Urinary bladder (tissue), 4 donors: Measurements from ENCODE around the gene TCEA2. TPM values are rescaled to one million over a fixed set of nuclear protein-coding genes. Genes with fewer than 3 reads are reported as not detected.
"Not testable (repeated sequence)": the region's sequence is repeated elsewhere in the genome, so short reads cannot be mapped to it uniquely, and the experiment has no call there.

Experiments used
- DNase-seq: peaks from one replicate; pipeline ENCODE4 v3.0.0-alpha.2; 2015; ENCODE audit errors: extremely low spot score
- H3K27ac ChIP-seq: one replicate; pipeline ENCODE4 v1.5.1; 2013; ENCODE audit warnings: low read depth, mild to moderate bottlenecking, moderate library complexity
- H3K36me3 ChIP-seq: one replicate; pipeline ENCODE4 v1.6.1; 2013; ENCODE audit warnings: mild to moderate bottlenecking, moderate library complexity; ENCODE audit not compliant: insufficient read depth
- H3K4me1 ChIP-seq: one replicate; pipeline ENCODE4 v1.6.1; 2013; ENCODE audit warnings: mild to moderate bottlenecking, moderate library complexity; ENCODE audit not compliant: insufficient read depth
- H3K4me3 ChIP-seq: one replicate; pipeline ENCODE4 v1.5.1; 2013; ENCODE audit warnings: low read depth, low read length
- WGBS: extraction: QIAGEN DNeasy Blood & Tissue Kit; methylation state at CpG from one replicate; pipeline ENCODE4 v1.1.7; 2013; 5-methylcytosine and 5-hydroxymethylcytosine counted together
- polyA plus RNA-seq: library from polyadenylated mRNA; stranded (reverse); fragments of 200-250 nt; gene quantifications from one replicate; pipeline ENCODE4 v1.2.3, GENCODE V29; 2013
- small RNA-seq: library from RNA; depleted of rRNA; stranded (forward); fragments of <200 nt; gene quantifications from one replicate; pipeline ENCODE3, GENCODE V24; 2014
- total RNA-seq: library from RNA; depleted of rRNA; stranded (reverse); fragments of >200 nt; gene quantifications from one replicate; pipeline ENCODE4 v1.2.3, GENCODE V29; 2014
- donor health status: healthy with polysubstance abuse.
- donor health status: healthy.

Gene TCEA2
- total and polyA plus RNA-seq, 2 donors = 18.2 to 69.0 TPM

DNA sequence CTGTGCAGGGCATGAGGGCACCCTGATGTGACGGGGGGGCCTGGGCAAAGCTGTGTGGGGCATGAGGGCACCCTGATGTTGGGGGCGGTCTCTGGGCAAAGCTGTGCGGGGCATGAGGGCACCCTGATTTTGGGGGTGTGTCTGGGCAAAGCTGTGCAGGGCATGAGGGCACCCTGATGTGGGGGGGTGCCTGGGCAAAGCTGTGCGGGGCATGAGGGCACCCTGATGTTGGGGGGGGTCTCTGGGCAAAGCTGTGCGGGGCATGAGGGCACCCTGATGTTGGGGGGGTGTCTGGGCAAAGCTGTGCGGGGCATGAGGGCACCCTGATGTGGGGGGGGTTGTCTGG, 54.4 kb downstream of the TCEA2 start:
- WGBS = 68% methylated on average over 5 of the region's 6 CpGs
- not testable (repeated sequence) for DNase-seq

DNA sequence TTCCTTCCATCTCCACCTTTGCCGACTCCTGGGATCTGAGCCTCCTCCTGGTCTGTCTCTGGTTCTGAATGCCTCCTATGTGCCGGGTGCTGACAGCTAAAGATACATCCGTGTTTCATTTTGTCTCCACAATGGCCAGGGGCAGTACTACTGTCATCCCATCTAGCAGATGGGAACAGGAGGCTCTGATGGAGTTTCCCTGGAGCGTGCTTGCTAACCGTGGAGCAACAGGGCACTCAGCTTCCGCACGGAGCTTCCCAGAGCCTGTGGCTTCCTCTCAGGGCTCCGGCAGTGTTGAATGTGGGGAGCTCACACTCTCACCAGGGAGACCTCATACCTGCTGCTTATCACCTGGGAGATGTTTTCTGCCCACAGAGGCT, 56.3 kb downstream of the TCEA2 start:
- no peaks in the 10 kb centered on the region for H3K4me1 ChIP-seq
- H3K4me3 ChIP-seq = no peak overlapping the region
- 74% methylated on average over 8 of the region's 8 CpGs for WGBS
- H3K27ac ChIP-seq = no peak overlapping the region
- H3K36me3 ChIP-seq = no peaks in the 10 kb centered on the region
- no peak for DNase-seq

More for the DNA sequence above, 54.4 kb downstream of the TCEA2 start:
- H3K27ac ChIP-seq, H3K4me1 ChIP-seq, H3K36me3 ChIP-seq, H3K4me3 ChIP-seq: not testable (repeated sequence)

DNA sequence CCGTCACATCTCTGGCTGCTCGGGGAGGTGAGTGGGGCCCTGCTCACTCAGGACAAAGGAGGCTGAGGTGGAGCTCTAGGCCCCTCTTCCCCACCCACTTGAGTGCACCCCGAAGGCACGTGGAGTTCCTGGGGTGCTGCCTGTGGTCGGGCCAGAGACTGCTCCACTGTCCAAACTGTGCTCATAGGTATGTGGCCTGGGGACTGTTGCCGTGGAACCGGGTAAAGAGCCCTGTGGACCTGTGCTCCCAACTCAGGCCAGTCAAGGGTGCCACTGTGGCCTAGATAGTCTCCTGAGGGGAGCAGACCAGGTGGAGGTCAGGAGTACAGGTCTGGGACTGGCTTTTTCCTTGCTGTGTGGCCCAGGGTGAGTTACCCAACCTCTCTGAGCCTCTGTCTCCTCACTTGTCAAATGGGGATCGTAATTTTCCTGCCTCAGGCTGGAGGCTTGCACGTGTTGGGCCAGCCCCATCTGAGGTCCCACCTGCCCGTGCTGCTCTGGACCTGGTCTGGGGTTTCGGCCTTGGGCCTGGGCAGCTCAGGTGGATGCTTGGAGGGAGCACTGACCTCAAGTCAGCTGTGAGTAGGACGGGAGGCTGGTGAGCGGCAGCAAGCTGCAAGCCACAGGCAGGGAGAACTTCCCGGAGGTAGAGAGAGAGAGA, 56.8 kb downstream of the TCEA2 start:
- no peaks in the 10 kb centered on the region for H3K36me3 ChIP-seq
- no peaks in the 10 kb centered on the region for H3K4me1 ChIP-seq
- DNase-seq = no peak
- H3K4me3 ChIP-seq = no peak overlapping the region
- H3K27ac ChIP-seq = no peak overlapping the region
- WGBS = 62% methylated on average over 14 of the region's 14 CpGs

DNA sequence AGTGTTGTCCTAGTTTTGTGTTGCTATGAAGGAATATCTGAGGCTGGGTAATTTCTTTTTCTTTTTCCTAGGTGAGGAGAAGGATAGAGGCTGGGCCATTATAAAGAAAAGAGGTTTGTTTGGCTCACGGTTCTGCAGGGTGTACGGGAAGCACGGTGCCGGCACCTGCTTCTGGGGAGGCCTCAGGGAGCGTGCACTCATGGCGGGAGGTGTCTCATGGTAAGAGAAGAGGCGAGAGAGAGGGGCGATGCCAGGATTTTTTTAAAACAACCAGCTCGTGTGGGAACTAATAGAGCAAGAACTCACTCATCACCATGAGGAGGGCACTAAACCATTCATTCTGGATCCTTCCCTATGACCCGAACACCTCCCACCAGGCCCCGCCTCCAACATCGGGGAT, 58.6 kb downstream of the TCEA2 start:
- H3K4me3 ChIP-seq = no peak overlapping the region
- no peak for DNase-seq
- 84% methylated on average over 12 of the region's 12 CpGs for WGBS
- H3K4me1 ChIP-seq = no peaks in the 10 kb centered on the region
- H3K36me3 ChIP-seq = no peaks in the 10 kb centered on the region
- no peak overlapping the region for H3K27ac ChIP-seq

Small RNA genes within 50 kb of the gene (small RNA-seq; reads per million reads assigned to genes)
- gene AL355803.1 (not detected), gene MIR6813 (not detected)

Other genes starting within 250 kb of the TCEA2 start
- gene ZBTB46, start 231.9 kb upstream of the TCEA2 start, total RNA-seq = 10.6 TPM
- gene ZBTB46, start 231.9 kb upstream of the TCEA2 start, polyA plus RNA-seq = 6.7 TPM
- not detected for gene ABHD16B, start 201.7 kb upstream of the TCEA2 start, total RNA-seq
- 0.68 TPM for gene ABHD16B, start 201.7 kb upstream of the TCEA2 start, polyA plus RNA-seq
- 53.7 TPM for gene TPD52L2, start 197.9 kb upstream of the TCEA2 start, total RNA-seq
- 132 TPM for gene TPD52L2, start 197.9 kb upstream of the TCEA2 start, polyA plus RNA-seq
- gene DNAJC5, start 168.1 kb upstream of the TCEA2 start, total RNA-seq = 18.7 TPM
- 31.8 TPM for gene DNAJC5, start 168.1 kb upstream of the TCEA2 start, polyA plus RNA-seq
- 20.1 TPM for gene UCKL1, start 106.8 kb upstream of the TCEA2 start, total RNA-seq
- 41.2 TPM for gene UCKL1, start 106.8 kb upstream of the TCEA2 start, polyA plus RNA-seq
- gene ZNF512B, start 93.3 kb upstream of the TCEA2 start, total RNA-seq = 8.7 TPM
- gene ZNF512B, start 93.3 kb upstream of the TCEA2 start, polyA plus RNA-seq = 13.8 TPM
- gene SAMD10, start 83.6 kb upstream of the TCEA2 start, total RNA-seq = 1.8 TPM
- 3.8 TPM for gene SAMD10, start 83.6 kb upstream of the TCEA2 start, polyA plus RNA-seq
- 44.1 TPM for gene PRPF6, start 82.1 kb upstream of the TCEA2 start, total RNA-seq
- 71.8 TPM for gene PRPF6, start 82.1 kb upstream of the TCEA2 start, polyA plus RNA-seq
- 0.95 TPM for gene C20orf204, start 27.0 kb upstream of the TCEA2 start, total RNA-seq
- 0.71 TPM for gene C20orf204, start 27.0 kb upstream of the TCEA2 start, polyA plus RNA-seq
- 4.5 TPM for gene SOX18, start 13.6 kb upstream of the TCEA2 start, total RNA-seq
- gene SOX18, start 13.6 kb upstream of the TCEA2 start, polyA plus RNA-seq = 66.0 TPM
- 7.8 TPM for gene RGS19, start 16.3 kb downstream of the TCEA2 start, total RNA-seq
- gene RGS19, start 16.3 kb downstream of the TCEA2 start, polyA plus RNA-seq = 11.6 TPM
- 1.1 TPM for gene OPRL1, start 16.9 kb downstream of the TCEA2 start, total RNA-seq
- 0.67 TPM for gene OPRL1, start 16.9 kb downstream of the TCEA2 start, polyA plus RNA-seq
- gene LKAAEAR1, start 21.2 kb downstream of the TCEA2 start, total RNA-seq = not detected
- 0.48 TPM for gene LKAAEAR1, start 21.2 kb downstream of the TCEA2 start, polyA plus RNA-seq
- not detected for gene NPBWR2, start 44.4 kb downstream of the TCEA2 start, total RNA-seq
- gene NPBWR2, start 44.4 kb downstream of the TCEA2 start, polyA plus RNA-seq = not detected
- 0.48 TPM for gene MYT1, start 101.3 kb downstream of the TCEA2 start, total RNA-seq
- gene MYT1, start 101.3 kb downstream of the TCEA2 start, polyA plus RNA-seq = 0.13 TPM
- 93.9 TPM for gene PCMTD2, start 192.6 kb downstream of the TCEA2 start, total RNA-seq
- 39.1 TPM for gene PCMTD2, start 192.6 kb downstream of the TCEA2 start, polyA plus RNA-seq